Dermis microvascular lymphatic vessel endothelial cell (primary cell): ENCODE data around the gene MBTPS1. TPM values are rescaled to one million over a fixed set of nuclear protein-coding genes. Genes with fewer than 3 reads are reported as not detected.

Experiments used
- DNase-seq, 2 donors: peaks; one replicate each; pipeline versions ENCODE4 v3.0.0 to v3.0.0-alpha.2; 2010; ENCODE audit warnings: low read depth in 2 of 2
- total RNA-seq: library from RNA; depleted of rRNA; stranded (reverse); fragments of >200 nt; gene quantifications from 2 replicates; pipeline ENCODE4 v1.2.1, GENCODE V29; 2014

Gene MBTPS1
- total RNA-seq, 1 donor from 2014 or later: 78.9 TPM

GRCh38 chr16:84103678-84104077 lies 13.1 kb downstream of the MBTPS1 start:
- peak; percentile 34 to 61 for DNase-seq

- DNase-seq: no peak
Measured at GRCh38 chr16:84098939-84099338, 17.8 kb downstream of the MBTPS1 start.

GRCh38 chr16:84096447-84097005 lies 20.2 kb downstream of the MBTPS1 start:
- no peak for DNase-seq

- no peak for DNase-seq
Measured at GRCh38 chr16:84095466-84095865, 21.3 kb downstream of the MBTPS1 start.

GRCh38 chr16:84093879-84094270 lies 22.9 kb downstream of the MBTPS1 start:
- DNase-seq: no peak

GRCh38 chr16:84093120-84093878 lies 23.4 kb downstream of the MBTPS1 start:
- no peak for DNase-seq

GRCh38 chr16:84091460-84091859 lies 25.3 kb downstream of the MBTPS1 start:
- DNase-seq: no peak

GRCh38 chr16:84090211-84090610 lies 26.5 kb downstream of the MBTPS1 start:
- DNase-seq: no peak

GRCh38 chr16:84088695-84089395 lies 27.9 kb downstream of the MBTPS1 start:
- DNase-seq: no peak

- no peak for DNase-seq
Measured at GRCh38 chr16:84087466-84088151, 29.1 kb downstream of the MBTPS1 start.

GRCh38 chr16:84087001-84087400 lies 29.7 kb downstream of the MBTPS1 start:
- DNase-seq: no peak

GRCh38 chr16:84086341-84086740 lies 30.4 kb downstream of the MBTPS1 start:
- no peak for DNase-seq

GRCh38 chr16:84085773-84086172 lies 31.0 kb downstream of the MBTPS1 start:
- DNase-seq: no peak

- DNase-seq: no peak
Measured at GRCh38 chr16:84085271-84085667, 31.5 kb downstream of the MBTPS1 start.

- DNase-seq: peak; percentile 48 to 79
Measured at GRCh38 chr16:84084570-84085270, 32.0 kb downstream of the MBTPS1 start.

GRCh38 chr16:84082835-84083569 lies 33.7 kb downstream of the MBTPS1 start:
- no peak for DNase-seq

- DNase-seq: no peak
Measured at GRCh38 chr16:84082110-84082509, 34.6 kb downstream of the MBTPS1 start.

GRCh38 chr16:84081446-84081989 lies 35.2 kb downstream of the MBTPS1 start:
- DNase-seq: no peak

GRCh38 chr16:84080813-84081212 lies 35.9 kb downstream of the MBTPS1 start:
- DNase-seq: no peak

GRCh38 chr16:84080378-84080777 lies 36.4 kb downstream of the MBTPS1 start:
- DNase-seq: no peak

- DNase-seq: no peak
Measured at GRCh38 chr16:84079664-84080063, 37.1 kb downstream of the MBTPS1 start.
